Right atrium auricular region (tissue), 2 donors: ENCODE measurements around the gene GSTM2. TPM values are rescaled to one million over a fixed set of nuclear protein-coding genes. Genes with fewer than 3 reads are reported as not detected.
A peak's percentile ranks its signal among the peaks of the same experiment; 100 is the strongest.
"Not testable (repeated sequence)": the region's sequence is repeated elsewhere in the genome, so short reads cannot be mapped to it uniquely, and the experiment has no call there.

Experiments
- DNase-seq: peaks from one replicate; pipeline ENCODE4 v3.0.0-alpha.2; 2019; ENCODE audit warnings: low spot score
- H3K27ac ChIP-seq, 2 donors: fragments of 200-600 bp; sonication (generic); 1 replicate in 1 of 2; 2 replicates in 1 of 2; pipeline ENCODE4 v1.5.1; 2016 to 2019
- H3K27me3 ChIP-seq, 2 donors: fragments of 200-600 bp; sonication (generic); one replicate each; pipeline versions ENCODE4 v1.5.1 to v1.6.0; 2017 to 2019
- H3K36me3 ChIP-seq: fragments of 200-600 bp; sonication (generic); one replicate; pipeline ENCODE4 v1.5.1; 2016
- H3K4me1 ChIP-seq, 2 donors: fragments of 200-600 bp; sonication (generic); one replicate each; pipeline versions ENCODE4 v1.5.1 to v1.6.0; 2017 to 2019
- H3K4me3 ChIP-seq, 2 donors: fragments of 200-600 bp; sonication (generic); 1 replicate in 1 of 2; 2 replicates in 1 of 2; pipeline ENCODE4 v1.5.1; 2017 to 2019; ENCODE audit warnings: mild to moderate bottlenecking in 1 of 2, moderate library complexity in 1 of 2
- H3K9me3 ChIP-seq, 2 donors: fragments of 200-600 bp; sonication (generic); one replicate each; pipeline ENCODE4 v1.5.1; 2019
- total RNA-seq, 2 donors: library from RNA; depleted of rRNA; stranded (reverse); fragments of >200 nt; gene quantifications; one replicate each; pipeline ENCODE4 v1.1.0, GENCODE V29; 2016
- TF ChIP-seq, protein P1 (sequence below), 2 donors: fragments of 200-600 bp; sonication (generic); IDR thresholded peaks; one replicate each; pipeline ENCODE4 v1.5.1; 2019; ENCODE audit warnings: antibody characterized with exemption in 2 of 2

The GSTM2 gene
- total RNA-seq, 2 donors from 2014 or later = 31.7 to 53.8 TPM

DNA sequence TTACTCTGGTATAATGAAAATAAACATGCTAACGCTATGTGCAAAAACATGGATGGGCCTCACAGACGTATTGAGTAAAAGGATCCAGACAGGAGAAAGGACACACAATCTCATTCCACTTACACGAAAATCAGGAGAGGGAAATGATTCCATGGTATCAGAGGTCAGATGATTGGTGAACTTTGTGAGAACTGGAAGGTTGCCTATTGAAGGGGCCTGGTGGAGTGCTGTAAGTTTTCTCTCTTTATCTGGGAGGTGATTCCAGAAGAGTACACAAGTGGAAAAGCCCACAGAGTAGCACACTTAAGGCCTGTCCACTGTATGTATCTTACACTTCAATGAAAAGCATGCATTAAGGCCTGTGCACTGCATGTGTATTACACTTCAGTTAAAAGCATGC is 9.6 kb downstream of the GSTM2 start:
- DNase-seq = no peak
- no peaks in the 10 kb centered on the region for H3K4me1 ChIP-seq
- no peaks in the 10 kb centered on the region for H3K36me3 ChIP-seq
- TF ChIP-seq, protein P1, sequence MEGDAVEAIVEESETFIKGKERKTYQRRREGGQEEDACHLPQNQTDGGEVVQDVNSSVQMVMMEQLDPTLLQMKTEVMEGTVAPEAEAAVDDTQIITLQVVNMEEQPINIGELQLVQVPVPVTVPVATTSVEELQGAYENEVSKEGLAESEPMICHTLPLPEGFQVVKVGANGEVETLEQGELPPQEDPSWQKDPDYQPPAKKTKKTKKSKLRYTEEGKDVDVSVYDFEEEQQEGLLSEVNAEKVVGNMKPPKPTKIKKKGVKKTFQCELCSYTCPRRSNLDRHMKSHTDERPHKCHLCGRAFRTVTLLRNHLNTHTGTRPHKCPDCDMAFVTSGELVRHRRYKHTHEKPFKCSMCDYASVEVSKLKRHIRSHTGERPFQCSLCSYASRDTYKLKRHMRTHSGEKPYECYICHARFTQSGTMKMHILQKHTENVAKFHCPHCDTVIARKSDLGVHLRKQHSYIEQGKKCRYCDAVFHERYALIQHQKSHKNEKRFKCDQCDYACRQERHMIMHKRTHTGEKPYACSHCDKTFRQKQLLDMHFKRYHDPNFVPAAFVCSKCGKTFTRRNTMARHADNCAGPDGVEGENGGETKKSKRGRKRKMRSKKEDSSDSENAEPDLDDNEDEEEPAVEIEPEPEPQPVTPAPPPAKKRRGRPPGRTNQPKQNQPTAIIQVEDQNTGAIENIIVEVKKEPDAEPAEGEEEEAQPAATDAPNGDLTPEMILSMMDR (IDR thresholded peaks at IDR 0.05) = no peak
- H3K27ac ChIP-seq = no peak overlapping the region
- H3K4me3 ChIP-seq = no peak overlapping the region
- H3K9me3 ChIP-seq = no peaks in the 10 kb centered on the region
- no peaks in the 10 kb centered on the region for H3K27me3 ChIP-seq

DNA sequence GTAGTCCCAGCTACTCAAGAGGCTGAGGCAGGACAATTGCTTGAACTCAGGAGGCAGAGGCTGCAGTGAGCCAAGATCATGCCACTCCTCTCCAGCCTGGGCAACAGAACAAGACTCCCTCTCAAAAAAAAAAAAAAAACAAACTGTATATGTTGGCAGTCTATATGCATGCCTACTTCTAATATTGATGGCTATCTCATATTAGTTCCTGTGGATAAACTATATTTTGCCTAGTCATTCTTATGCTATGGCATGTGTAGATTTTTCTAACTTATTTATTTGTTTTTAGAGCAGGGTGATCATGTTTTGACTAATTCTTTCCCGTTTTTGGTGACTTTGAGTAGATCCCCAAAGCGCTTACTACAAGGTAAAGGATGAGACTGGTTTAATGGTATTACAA is 10.8 kb downstream of the GSTM2 start:
- DNase-seq, H3K4me3 ChIP-seq, H3K4me1 ChIP-seq, H3K36me3 ChIP-seq, H3K27me3 ChIP-seq, H3K9me3 ChIP-seq, H3K27ac ChIP-seq: not testable (repeated sequence)

DNA sequence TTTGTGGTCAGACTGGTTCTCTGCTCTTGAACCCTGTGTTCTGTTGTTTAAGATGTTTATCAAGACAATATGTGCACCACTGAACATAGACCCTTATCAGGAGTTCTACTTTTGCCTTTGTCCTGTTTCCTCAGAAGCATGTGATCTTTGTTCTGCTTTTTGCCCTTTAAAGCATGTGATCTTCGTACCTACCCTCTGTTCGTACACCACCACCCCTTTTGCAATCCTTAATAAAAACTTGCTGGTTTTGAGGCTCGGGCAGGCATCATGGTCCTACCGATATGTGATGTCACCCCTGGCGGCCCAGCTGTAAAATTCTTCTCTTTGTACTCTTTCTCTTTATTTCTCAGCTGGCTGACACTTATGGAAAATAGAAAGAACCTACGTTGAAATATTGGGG is 16.9 kb downstream of the GSTM2 start:
- H3K27ac ChIP-seq, H3K4me1 ChIP-seq, H3K4me3 ChIP-seq, DNase-seq, H3K27me3 ChIP-seq, H3K9me3 ChIP-seq, H3K36me3 ChIP-seq: not testable (repeated sequence)

DNA sequence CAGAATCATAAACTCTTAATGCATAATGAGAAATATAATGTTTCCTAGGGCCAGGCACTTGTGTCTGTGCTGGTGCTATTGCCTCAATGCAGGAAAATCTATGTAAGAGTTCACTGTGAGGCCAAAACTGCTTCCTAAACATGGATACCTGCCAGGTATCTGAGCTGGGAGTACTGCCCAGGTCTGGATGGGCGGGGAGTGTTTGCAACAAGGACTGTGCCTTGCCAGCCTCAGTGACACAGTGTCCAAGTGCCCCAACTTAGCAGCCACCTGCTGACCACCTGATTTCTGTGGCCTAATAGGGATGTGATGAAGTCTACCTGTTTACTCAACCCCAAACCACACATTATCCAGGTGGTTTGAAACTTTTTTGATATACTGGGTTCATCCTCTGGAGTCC is 17.5 kb downstream of the GSTM2 start:
- H3K9me3 ChIP-seq, H3K27ac ChIP-seq, H3K4me1 ChIP-seq, H3K4me3 ChIP-seq, DNase-seq, H3K27me3 ChIP-seq, H3K36me3 ChIP-seq: not testable (repeated sequence)

DNA sequence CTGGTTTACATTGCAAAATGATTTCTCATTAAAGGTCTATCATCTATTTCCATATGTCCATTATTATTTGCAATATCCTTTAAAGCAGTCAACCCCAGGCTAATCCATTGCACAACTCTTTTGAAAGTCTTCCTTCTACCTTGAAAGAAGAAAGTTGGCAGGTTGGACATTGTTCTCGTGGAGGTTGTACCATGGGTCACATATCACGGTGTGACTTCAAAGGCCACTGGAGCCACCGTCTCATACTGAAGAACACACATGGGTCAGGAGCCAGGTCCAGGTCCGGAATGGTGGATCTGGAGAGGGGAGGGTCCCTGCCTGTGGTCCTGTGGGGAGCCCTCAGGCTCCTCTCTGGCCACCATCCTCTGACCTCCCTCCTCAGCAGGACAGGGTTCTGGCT is 18.0 kb downstream of the GSTM2 start:
- H3K9me3 ChIP-seq, H3K36me3 ChIP-seq, H3K27me3 ChIP-seq, H3K4me3 ChIP-seq, H3K27ac ChIP-seq, H3K4me1 ChIP-seq, DNase-seq: not testable (repeated sequence)

DNA sequence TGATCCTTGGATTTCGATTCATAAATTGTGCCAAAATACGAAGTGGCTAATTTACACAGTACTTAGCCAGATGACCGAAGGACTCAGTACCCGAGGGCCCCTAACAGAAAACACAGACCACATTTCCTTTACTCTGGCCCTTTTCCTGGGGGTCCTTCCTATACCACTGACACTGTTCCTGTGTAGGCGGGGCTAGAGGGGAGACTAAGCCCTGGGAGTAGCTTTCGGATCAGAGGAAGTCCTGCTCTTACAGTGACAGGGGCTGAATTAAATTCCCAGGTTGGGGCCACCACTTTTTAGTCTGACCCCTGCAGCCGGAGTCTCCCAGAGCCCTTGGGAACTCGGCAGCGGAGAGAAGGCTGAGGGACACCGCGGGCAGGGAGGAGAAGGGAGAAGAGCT is 19.3 kb downstream of the GSTM2 start:
- Histone ChIP-seq H3K4me3 (peak overlapping the region in 1 of 2 donors; percentile 45), H3K27ac (peak overlapping the region in 1 of 2 donors; percentile 82)
- H3K36me3 ChIP-seq, H3K9me3 ChIP-seq, H3K27me3 ChIP-seq, H3K4me1 ChIP-seq, DNase-seq: not testable (repeated sequence)

DNA sequence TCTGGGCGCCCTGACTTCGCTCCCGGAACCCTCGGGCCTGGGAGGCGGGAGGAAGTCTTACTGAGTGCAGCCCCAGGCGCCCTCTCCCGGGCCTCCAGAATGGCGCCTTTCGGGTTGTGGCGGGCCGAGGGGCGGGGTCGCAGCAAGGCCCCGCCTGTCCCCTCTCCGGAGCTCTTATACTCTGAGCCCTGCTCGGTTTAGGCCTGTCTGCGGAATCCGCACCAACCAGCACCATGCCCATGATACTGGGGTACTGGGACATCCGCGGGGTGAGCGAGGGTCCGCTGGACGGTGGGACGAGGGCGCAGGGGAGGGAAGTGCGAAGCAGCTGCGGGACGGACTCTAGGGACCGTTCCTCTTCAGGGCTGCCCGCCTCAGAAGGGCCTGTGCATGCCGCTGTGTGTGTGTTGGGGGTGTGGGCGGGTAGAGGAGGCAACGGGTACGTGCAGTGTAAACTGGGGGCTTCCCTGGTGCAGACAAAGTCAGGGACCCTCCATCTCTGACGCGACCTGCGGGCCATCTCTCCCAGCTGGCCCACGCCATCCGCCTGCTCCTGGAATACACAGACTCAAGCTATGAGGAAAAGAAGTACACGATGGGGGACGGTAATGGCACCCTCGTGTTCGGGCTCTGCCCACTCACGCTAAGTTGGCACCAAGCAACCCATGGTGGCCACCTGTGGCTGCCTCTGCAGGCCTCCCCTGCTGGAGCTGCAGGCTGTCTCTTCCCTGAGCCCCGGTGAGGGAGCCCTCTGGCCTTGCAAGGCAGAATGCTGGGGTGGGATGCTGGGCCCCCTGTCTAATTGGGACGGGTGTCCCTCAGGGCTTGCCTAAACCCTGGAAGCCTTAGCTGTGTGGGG is 20.0 kb downstream of the GSTM2 start, which contains the start of gene GSTM1:
Gene GSTM1 (plus strand): TSS at position 177 of the 859 bp plus-strand sequence. CDS start 57 bp downstream, at position 234.
- TF ChIP-seq, protein P1 (IDR thresholded peaks at IDR 0.05) = peak in 1 of 2 donors; percentile 12
- no peaks in the 10 kb centered on the region for H3K27me3 ChIP-seq
- peak within 1 kb of the TSS in 1 of 2 donors; percentile 82 for H3K27ac ChIP-seq
- H3K36me3 ChIP-seq = no peaks in the 10 kb centered on the region
- no peaks in the 10 kb centered on the region for H3K4me1 ChIP-seq
- peak; percentile 69 for DNase-seq
- H3K9me3 ChIP-seq = no peaks in the 10 kb centered on the region
- peak within 1 kb of the TSS in 1 of 2 donors; percentile 45 for H3K4me3 ChIP-seq

DNA sequence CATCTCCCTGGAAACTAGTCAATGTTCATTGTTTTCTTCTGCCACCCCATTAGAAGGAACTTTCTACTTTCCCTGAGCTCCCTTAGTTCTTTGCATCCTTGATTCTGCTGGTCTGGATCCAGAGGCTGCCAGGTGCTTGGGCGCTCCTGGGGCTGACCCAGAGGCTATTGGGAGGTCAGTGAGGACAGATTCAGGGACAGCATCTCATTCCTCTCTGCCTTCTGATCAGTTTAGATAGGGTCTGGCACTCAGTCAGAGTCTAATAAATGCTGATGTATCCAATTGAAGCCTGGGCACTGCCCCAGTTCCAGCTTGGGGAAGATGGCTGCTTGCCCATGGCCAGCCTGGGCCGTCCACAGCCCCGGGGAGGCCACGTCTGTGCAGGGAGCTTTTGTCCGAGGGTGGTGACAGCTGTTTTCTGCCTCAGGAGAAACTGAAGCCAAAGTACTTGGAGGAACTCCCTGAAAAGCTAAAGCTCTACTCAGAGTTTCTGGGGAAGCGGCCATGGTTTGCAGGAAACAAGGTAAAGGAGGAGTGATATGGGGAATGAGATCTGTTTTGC is 22.1 kb downstream of the GSTM2 start:
- H3K4me1 ChIP-seq = no peaks in the 10 kb centered on the region
- H3K27ac ChIP-seq = no peak overlapping the region
- TF ChIP-seq, protein P1 (IDR thresholded peaks at IDR 0.05) = no peak
- H3K4me3 ChIP-seq = no peak overlapping the region
- H3K27me3 ChIP-seq = no peaks in the 10 kb centered on the region
- no peak for DNase-seq
- no peaks in the 10 kb centered on the region for H3K36me3 ChIP-seq
- no peaks in the 10 kb centered on the region for H3K9me3 ChIP-seq
